Naive B cell (primary cell): Measurements from ENCODE around the gene ZSWIM5. TPM values are rescaled to one million over a fixed set of nuclear protein-coding genes. Genes with fewer than 3 reads are reported as not detected.
A peak's percentile ranks its signal among the peaks of the same experiment; 100 is the strongest.

Experiments
- ATAC-seq, 2 donors: fragments of 150-1000 bp; cut with Tn5 transposase; 2 replicates each; pipeline ENCODE4 v1.10.0; 2021; ENCODE audit warnings: low read depth in 2 of 2, mild to moderate bottlenecking in 2 of 2, moderate library complexity in 2 of 2
- DNase-seq: peaks from one replicate; pipeline ENCODE4 v3.0.0; 2022
- H3K27ac Mint-ChIP-seq, 6 donors: one replicate each; pipeline ENCODE4 v1.8.0; 2020 to 2022; ENCODE audit warnings: mild to moderate bottlenecking in 6 of 6, mixed read lengths in 6 of 6, moderate library complexity in 5 of 6, inconsistent platforms in 2 of 6
- H3K27me3 Mint-ChIP-seq, 3 donors: one replicate each; pipeline ENCODE4 v1.8.0; 2021 to 2022; ENCODE audit warnings: mixed read lengths in 3 of 3, mild to moderate bottlenecking in 1 of 3
- H3K36me3 Mint-ChIP-seq, 2 donors: one replicate each; pipeline ENCODE4 v1.8.0; 2020 to 2022; ENCODE audit warnings: mixed read lengths in 2 of 2, inconsistent platforms in 1 of 2, mild to moderate bottlenecking in 1 of 2
- H3K4me1 Mint-ChIP-seq, 3 donors: one replicate each; pipeline ENCODE4 v1.8.0; 2020 to 2022; ENCODE audit warnings: mixed read lengths in 3 of 3, inconsistent platforms in 1 of 3, mild to moderate bottlenecking in 1 of 3, moderate library complexity in 1 of 3
- H3K4me3 Mint-ChIP-seq, 8 donors: one replicate each; pipeline ENCODE4 v1.8.0; 2020 to 2022; ENCODE audit warnings: mild to moderate bottlenecking in 8 of 8, mixed read lengths in 8 of 8, moderate library complexity in 8 of 8, inconsistent platforms in 2 of 8
- H3K9me3 Mint-ChIP-seq, 7 donors: one replicate each; pipeline ENCODE4 v1.8.0; 2020 to 2022; ENCODE audit warnings: mixed read lengths in 7 of 7, mild to moderate bottlenecking in 5 of 7, inconsistent platforms in 2 of 7, moderate library complexity in 1 of 7
- polyA plus RNA-seq, 6 donors: library from polyadenylated mRNA; unstranded; fragments of 300-500 nt; fragmentation: Illumina TruSeq; gene quantifications; one replicate each; pipeline ENCODE4 v1.2.3, GENCODE V29; 2021; ENCODE audit warnings: low read depth in 6 of 6

ZSWIM5 gene
- polyA plus RNA-seq, 6 donors from 2014 or later = 0.07 to 0.11 TPM; not detected in 4

DNA sequence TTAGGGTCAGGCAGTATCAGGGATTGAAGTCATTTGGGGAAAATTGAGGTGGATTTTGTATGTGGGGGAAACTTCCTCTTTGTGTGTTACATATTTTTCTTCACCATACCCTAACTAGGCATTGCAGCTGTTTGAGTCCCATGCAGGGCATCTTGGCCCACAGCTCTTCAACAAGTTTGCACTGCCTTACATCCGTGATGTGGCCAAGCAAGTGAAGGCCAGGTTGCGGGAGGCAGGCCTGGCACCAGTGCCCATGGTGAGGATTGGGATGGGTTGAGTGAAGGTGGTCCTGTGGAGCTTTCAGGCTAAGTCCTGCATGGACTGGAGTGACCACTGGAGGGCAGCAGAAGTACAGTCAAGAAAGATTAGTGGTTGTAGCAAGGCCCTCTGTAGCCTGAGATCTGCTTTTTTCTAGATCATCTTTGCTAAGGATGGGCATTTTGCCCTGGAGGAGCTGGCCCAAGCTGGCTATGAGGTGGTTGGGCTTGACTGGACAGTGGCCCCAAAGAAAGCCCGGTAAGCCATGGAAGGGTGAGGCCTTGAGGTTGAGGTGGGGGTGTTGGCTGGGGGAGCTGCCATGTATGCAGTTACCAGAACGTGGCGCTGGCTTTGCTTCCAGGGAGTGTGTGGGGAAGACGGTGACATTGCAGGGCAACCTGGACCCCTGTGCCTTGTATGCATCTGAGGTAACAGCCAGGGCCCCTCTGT is 191.9 kb downstream of the ZSWIM5 start:
- H3K36me3 Mint-ChIP-seq = peaks cover 0 to 6% of the 10 kb centered on the region in 2 donors
- peak overlapping the region; percentile 33 to 86 (median 69) for H3K27ac Mint-ChIP-seq
- no peaks in the 10 kb centered on the region for H3K27me3 Mint-ChIP-seq
- ATAC-seq (peak; percentile 29 to 35), DNase-seq (peak; percentile 75)
- H3K4me1 Mint-ChIP-seq = peaks cover 35 to 52% (median 50%) of the 10 kb centered on the region in 3 donors
- peak overlapping the region; percentile 44 to 89 (median 69) for H3K4me3 Mint-ChIP-seq
- no peaks in the 10 kb centered on the region for H3K9me3 Mint-ChIP-seq

DNA sequence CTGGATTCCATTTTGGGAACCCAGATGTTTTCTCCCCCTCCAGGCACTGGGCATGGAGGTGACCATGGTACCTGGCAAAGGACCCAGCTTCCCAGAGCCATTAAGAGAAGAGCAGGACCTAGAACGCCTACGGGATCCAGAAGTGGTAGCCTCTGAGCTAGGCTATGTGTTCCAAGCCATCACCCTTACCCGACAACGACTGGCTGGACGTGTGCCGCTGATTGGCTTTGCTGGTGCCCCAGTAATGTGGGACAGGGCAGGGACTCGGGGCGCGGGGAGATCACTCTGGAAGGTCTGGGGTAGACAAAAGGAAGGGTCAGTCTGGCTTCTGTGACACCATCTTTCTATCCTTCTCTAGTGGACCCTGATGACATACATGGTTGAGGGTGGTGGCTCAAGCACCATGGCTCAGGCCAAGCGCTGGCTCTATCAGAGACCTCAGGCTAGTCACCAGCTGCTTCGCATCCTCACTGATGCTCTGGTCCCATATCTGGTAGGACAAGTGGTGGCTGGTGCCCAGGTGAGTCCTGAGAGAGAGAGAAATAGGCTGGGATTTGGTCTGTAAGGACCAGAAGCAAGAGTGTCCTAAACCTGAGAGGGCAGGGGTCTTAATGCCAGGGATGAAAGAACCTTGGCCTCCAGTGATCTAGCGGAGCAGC is 192.7 kb downstream of the ZSWIM5 start:
- DNase-seq (no peak), ATAC-seq (no peak)
- peak overlapping the region in 4 of 6 donors; percentile 33 to 76 (median 66) for H3K27ac Mint-ChIP-seq
- H3K27me3 Mint-ChIP-seq = no peaks in the 10 kb centered on the region
- peak overlapping the region in 5 of 8 donors; percentile 65 to 91 (median 82) for H3K4me3 Mint-ChIP-seq
- H3K36me3 Mint-ChIP-seq = peaks cover 6 to 7% of the 10 kb centered on the region in 2 donors
- H3K9me3 Mint-ChIP-seq = no peaks in the 10 kb centered on the region
- peaks cover 43 to 60% (median 58%) of the 10 kb centered on the region in 3 donors for H3K4me1 Mint-ChIP-seq

DNA sequence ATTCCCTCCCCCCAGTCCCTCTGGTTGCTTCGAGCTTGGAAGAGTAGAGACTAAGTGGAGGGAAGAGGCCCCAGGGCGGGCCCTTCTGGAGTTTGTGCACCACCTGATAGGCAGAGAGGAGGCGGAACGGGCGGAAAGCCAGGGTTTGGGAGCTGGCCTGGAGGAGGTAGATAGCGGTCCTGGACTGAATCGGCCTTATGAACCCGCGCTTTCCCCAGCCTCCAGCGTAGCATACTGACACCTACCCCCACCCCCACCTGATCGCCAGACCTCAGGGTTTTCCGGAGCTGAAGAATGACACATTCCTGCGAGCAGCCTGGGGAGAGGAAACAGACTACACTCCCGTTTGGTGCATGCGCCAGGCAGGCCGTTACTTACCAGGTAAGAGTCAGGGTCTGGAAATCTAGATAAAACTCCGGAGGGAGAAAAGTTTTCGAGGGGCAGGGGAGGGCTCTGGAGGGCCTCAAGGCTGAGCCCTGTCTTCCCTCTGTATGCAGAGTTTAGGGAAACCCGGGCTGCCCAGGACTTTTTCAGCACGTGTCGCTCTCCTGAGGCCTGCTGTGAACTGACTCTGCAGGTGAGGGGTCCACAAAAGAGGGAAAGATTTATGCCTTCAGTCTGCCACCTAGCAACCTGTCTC is 193.6 kb downstream of the ZSWIM5 start:
- H3K4me1 Mint-ChIP-seq = peaks cover 43 to 65% (median 62%) of the 10 kb centered on the region in 3 donors
- H3K4me3 Mint-ChIP-seq = peak overlapping the region; percentile 89 to 99 (median 94)
- ATAC-seq (no peak), DNase-seq (no peak)
- H3K27ac Mint-ChIP-seq = peak overlapping the region; percentile 81 to 98 (median 93)
- H3K9me3 Mint-ChIP-seq = no peaks in the 10 kb centered on the region
- peaks cover 6 to 13% of the 10 kb centered on the region in 2 donors for H3K36me3 Mint-ChIP-seq
- no peaks in the 10 kb centered on the region for H3K27me3 Mint-ChIP-seq

DNA sequence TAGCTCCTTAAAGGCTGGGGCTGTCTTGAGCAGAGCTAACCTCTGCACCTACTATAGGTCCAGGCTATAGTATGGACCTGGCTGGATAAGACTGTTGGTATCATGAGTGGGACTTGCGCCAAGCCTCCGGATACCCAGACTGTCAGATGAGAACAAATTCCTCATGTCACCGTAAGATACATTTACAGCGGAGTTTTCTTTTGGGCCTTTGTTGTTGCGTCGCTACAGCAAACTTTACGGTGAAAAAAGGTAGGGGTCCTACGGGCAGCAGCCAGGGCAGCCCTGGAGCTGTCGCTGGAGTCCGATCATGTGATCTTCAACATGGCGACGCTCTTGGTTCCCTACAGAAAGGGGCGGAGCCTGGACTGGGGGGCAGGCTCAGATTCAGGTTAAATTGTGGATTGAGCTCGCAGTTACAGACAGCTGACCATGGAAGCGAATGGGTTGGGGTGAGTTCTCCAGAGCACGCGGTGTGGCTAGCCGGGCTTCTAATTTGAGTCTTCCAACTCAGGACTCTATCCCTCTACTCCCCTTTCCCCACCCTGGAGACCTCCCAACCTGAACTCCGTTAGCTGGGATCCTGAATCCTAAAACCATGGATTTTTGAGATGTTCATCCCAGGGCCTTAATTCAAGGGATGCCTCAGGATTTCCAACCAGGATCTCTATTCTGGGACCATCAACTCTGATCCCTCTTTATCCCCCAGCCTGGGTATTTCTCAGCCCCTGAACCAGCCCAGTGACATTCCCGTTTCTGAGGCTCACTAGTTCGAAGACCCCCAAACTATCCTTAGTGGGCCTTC is 194.4 kb downstream of the ZSWIM5 start, which contains the start of gene UROD:
UROD (plus strand) TSS at position 418 of the 802 bp plus-strand sequence; CDS start at position 430, 12 bp downstream.
- peak within 1 kb of the TSS; percentile 91 to 98 (median 95) for H3K27ac Mint-ChIP-seq
- ATAC-seq (peak; percentile 81 to 82), DNase-seq (peak; percentile 87)
- H3K9me3 Mint-ChIP-seq = no peaks in the 10 kb centered on the region
- H3K4me1 Mint-ChIP-seq = peaks cover 43 to 66% (median 62%) of the 10 kb centered on the region in 3 donors
- H3K4me3 Mint-ChIP-seq = peak within 1 kb of the TSS; percentile 89 to 99 (median 94)
- no peaks in the 10 kb centered on the region for H3K27me3 Mint-ChIP-seq
- H3K36me3 Mint-ChIP-seq = peaks cover 6 to 20% of the 10 kb centered on the region in 2 donors

DNA sequence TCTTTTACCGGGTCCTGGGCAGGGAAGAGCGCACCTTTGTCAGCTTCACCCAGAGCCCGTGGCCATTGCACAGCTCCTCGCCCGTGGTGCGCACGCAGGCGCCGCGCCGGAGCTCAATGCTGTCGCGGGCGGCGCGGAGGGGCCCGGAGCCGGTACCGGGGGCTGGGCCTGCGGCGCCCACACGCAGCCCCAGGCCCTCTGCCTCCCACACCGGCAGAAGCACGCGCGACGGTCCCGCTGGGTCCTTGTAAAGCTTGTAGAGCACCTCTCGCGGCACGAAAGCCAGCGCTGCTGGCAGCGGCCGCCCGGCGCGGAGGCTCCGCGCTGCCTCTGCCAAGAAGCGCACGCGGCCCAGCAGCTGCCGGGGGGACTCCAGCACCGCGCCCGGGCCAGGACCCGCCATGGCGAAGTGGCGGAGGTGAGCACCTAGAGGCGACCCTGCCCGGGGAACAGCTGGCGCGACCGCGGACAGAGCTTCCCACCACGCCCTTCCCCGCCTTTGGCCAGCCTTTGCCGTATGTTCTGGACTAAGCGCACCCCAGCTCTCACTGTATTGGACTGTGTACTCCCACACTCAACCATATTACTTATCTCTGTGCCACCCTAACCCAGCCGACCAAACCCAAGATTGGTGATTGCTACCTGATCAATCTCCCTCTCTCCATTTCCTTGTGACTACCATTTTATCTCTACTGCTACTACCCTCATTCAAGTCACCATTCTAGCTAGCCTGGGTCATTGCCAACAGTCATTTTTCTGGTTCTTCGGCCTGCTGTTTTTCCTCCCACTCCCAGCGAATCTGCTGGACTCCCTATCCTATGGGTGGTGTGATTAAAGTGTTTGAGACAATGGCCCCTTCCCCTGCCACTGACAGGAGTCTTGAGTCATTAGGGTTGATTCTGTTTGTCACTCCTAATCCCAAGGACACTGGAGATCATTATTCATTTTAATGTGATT is 195.3 kb downstream of the ZSWIM5 start, which contains the start of gene HECTD3:
HECTD3 (minus strand) TSS at position 470 of the 957 bp plus-strand sequence; CDS start at position 403, 67 bp downstream.
- Mint-ChIP-seq H3K27ac (peak within 1 kb of the TSS; percentile 91 to 98 (median 95)), H3K9me3 (no peaks in the 10 kb centered on the region), H3K27me3 (no peaks in the 10 kb centered on the region), H3K4me3 (peak within 1 kb of the TSS; percentile 89 to 99 (median 94)), H3K36me3 (peaks cover 6 to 23% of the 10 kb centered on the region in 2 donors), H3K4me1 (peaks cover 43 to 66% (median 62%) of the 10 kb centered on the region in 3 donors)
- DNase-seq (peak; percentile 67), ATAC-seq (peak; percentile 68 to 74)

DNA sequence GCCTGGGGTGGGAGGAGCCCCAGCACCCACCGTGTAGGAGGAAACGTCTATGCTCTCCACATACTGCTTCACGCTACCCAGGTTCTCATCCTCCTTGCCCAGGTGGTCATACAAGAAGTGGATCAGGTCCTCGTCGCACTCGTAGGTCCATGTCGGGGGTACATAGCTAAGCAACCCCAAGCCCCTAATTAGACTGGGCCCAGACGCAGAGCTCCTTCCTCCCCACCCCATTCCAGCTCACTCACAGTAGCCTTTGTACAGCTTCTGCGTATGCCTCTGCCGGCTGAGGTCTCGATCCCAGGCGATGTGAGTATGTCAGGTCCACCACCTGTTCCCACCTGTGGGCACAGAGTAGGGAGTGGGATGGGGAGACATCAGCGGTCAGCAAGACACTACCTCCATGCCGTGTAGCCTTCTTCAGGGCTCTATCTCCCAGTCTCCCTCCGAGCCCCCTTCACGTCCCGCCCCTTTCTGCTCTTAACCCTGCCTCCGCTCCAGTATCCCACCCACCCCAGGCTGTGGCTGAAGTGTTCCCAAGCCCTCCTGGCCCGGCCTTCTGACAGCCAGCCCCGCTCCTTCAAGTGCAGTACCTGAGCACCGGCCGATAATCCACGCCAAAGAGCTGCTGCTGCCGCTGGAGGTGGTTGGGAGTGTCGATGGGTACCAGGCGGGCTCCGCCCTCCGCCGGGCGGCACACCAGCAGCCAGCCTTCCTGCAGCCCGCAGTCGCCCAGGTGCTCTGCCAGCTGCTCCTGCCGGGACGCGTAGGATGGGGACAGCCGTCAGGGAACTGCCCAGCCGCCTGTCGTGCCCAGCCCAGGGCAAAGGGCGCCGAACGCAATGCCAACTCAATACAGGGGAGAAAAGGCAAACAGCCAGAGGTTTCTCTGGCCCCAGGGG is 196.2 kb downstream of the ZSWIM5 start:
- Mint-ChIP-seq H3K36me3 (peaks cover 6 to 29% of the 10 kb centered on the region in 2 donors), H3K27me3 (no peaks in the 10 kb centered on the region), H3K4me3 (peak overlapping the region; percentile 76 to 99 (median 89)), H3K27ac (peak overlapping the region in 5 of 6 donors; percentile 15 to 85 (median 79)), H3K4me1 (peaks cover 43 to 66% (median 62%) of the 10 kb centered on the region in 3 donors), H3K9me3 (no peaks in the 10 kb centered on the region)
- ATAC-seq (no peak), DNase-seq (no peak)

DNA sequence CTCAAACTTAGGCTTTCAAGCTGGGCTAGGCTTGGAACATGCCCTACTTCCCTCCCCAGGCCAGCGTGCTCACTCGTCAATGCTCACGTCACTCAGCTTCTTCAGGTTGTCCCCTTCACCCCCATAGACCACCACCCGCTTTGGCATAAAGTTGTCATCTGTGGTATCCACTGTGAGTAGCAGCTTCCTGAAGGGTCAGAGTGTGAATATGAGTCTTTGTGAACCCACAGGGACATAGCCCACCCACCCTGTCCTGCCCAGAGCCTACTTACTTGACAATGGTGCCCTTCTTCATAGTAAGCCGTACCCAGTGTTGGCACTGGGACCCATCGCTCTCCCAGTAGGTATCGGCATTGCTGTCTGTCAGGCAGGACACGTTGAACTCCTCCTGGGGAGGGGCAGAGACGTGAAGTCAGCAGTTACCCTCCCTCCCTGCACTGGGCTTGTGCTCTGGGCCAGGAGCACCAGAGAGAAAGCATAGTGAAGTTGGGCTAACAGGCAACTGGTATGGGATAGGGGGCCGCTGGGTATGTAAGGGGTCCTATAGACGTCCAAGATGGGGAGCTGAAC is 197.0 kb downstream of the ZSWIM5 start:
- Mint-ChIP-seq H3K4me3 (peak overlapping the region; percentile 23 to 99 (median 88)), H3K27ac (peak overlapping the region in 5 of 6 donors; percentile 15 to 64 (median 39)), H3K9me3 (no peaks in the 10 kb centered on the region), H3K36me3 (peaks cover 3 to 37% of the 10 kb centered on the region in 2 donors), H3K4me1 (peaks cover 39 to 59% (median 56%) of the 10 kb centered on the region in 3 donors), H3K27me3 (no peaks in the 10 kb centered on the region)
- ATAC-seq (no peak), DNase-seq (no peak)

DNA sequence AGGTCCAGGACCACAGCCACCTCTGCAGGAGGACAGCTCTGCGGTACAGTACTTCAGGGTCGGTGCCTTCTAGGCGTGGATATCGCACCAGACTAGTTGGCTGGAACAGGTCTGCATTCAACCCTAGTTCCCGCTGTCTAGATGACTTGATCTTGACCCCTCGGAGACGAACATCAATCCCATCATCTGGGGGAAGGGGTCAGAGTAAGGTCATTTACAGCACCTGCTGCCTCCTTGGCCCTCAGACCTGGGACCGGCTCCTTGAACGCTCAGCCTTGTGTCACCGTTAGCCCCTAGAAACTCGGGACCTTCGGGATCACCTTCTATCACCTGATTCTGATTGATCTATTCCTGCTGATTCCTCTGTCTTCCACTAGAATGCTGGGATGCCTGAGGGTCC is 197.9 kb downstream of the ZSWIM5 start:
- H3K36me3 Mint-ChIP-seq = peaks cover 0 to 41% of the 10 kb centered on the region in 2 donors
- H3K9me3 Mint-ChIP-seq = no peaks in the 10 kb centered on the region
- DNase-seq (no peak), ATAC-seq (no peak)
- no peaks in the 10 kb centered on the region for H3K27me3 Mint-ChIP-seq
- peak overlapping the region in 2 of 6 donors; percentile 70 to 74 for H3K27ac Mint-ChIP-seq
- H3K4me3 Mint-ChIP-seq = peak overlapping the region in 3 of 8 donors; percentile 25 to 99 (median 92)
- H3K4me1 Mint-ChIP-seq = peaks cover 34 to 51% (median 47%) of the 10 kb centered on the region in 3 donors

DNA sequence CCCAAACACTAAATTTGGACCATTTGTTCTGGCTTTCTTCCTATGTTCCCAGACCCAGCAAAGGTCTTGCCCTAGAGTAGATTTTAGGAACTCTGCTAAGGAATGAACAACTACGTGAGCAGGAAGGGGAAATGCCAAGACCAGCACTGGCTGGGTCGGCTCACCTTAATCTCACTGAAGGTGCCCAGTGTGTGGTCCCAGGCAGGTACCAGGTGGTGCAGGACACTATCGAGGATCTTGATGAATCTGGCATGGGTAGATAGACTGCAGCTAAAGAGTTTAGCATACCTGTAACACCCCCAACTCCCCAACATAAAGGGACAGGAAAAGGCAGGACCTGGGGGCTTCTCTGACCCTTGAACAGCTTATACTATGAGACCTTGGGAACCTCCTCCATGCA is 198.3 kb downstream of the ZSWIM5 start:
- Mint-ChIP-seq H3K4me1 (peaks cover 34 to 47% (median 44%) of the 10 kb centered on the region in 3 donors), H3K4me3 (peak overlapping the region in 3 of 8 donors; percentile 25 to 99 (median 92)), H3K36me3 (peaks cover 0 to 45% of the 10 kb centered on the region in 2 donors), H3K9me3 (no peaks in the 10 kb centered on the region), H3K27ac (peak overlapping the region in 1 of 6 donors; percentile 95), H3K27me3 (no peaks in the 10 kb centered on the region)
- DNase-seq (no peak), ATAC-seq (no peak)

DNA sequence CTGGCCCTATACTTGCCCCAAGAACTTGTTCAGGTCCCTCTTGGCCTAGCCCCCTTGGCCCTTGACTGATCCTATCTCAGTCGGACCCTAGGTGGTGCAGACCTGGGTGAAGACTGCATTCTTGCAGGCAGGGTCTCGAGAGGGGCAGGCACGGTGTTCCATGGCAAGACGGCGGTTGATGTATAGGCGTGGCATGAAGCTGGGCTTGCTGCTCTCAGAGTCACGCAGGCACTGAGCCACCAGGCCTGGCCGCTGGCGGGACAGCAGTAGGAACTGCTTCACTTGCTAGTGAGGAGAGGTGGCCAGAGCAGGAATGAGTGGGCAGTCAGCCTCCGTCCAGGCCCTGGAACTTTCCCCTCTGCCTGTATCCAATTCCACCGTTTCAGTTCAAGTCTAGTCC is 199.1 kb downstream of the ZSWIM5 start:
- Mint-ChIP-seq H3K4me1 (peaks cover 34 to 39% (median 37%) of the 10 kb centered on the region in 3 donors), H3K9me3 (no peaks in the 10 kb centered on the region), H3K36me3 (peaks cover 6 to 53% of the 10 kb centered on the region in 2 donors), H3K27me3 (no peaks in the 10 kb centered on the region), H3K4me3 (peak overlapping the region in 2 of 8 donors; percentile 12 to 76), H3K27ac (peak overlapping the region in 1 of 6 donors; percentile 74)
- no peak for DNase-seq
- ATAC-seq = no peak
